Right lobe of liver (tissue), 4 donors: ENCODE results near the gene ADAM8.

Experiments used
- CTCF ChIP-seq, 4 donors: fragments of 200-600 bp in 3 of 4; fragments of 450-650 bp in 1 of 4; IDR thresholded peaks; one replicate each; pipeline versions ENCODE4 v1.5.1 to v1.8.0; 2016 to 2022; ENCODE audit warnings: antibody characterized with exemption in 4 of 4, mild to moderate bottlenecking in 2 of 4
- POLR2A ChIP-seq: fragments of 450-650 bp; IDR thresholded peaks from one replicate; pipeline ENCODE4 v1.6.1; 2017; ENCODE audit warnings: antibody characterized with exemption, mild to moderate bottlenecking
- donor health status: DM: no; HTN: no; CAD: no.
- donor health status: DM: no; HTN: no; CAD: no.
- donor health status: DM: no; HTN: yes; CAD: no.

GRCh38 chr10:133282846-133283390, 6.2 kb upstream of the ADAM8 start:
- TF ChIP-seq CTCF (IDR thresholded peaks at IDR 0.05): no peak
- no peak for TF ChIP-seq POLR2A
